Middle frontal gyrus (tissue), 1 donor: Measurements from ENCODE around the gene ALAS2.
"Not testable (repeated sequence)": the region's sequence is repeated elsewhere in the genome, so short reads cannot be mapped to it uniquely, and the experiment has no call there.

ENCODE experiments used
- DNase-seq: peaks from one replicate; pipeline ENCODE4 v3.0.0-alpha.2; 2015; ENCODE audit warnings: low spot score; ENCODE audit errors: extremely low spot score

Gene ALAS2

GRCh38 chrX:55006827-55007621, 23.8 kb downstream of the ALAS2 start:
- no peak for DNase-seq

GRCh38 chrX:55005256-55005655, 25.5 kb downstream of the ALAS2 start:
- no peak for DNase-seq

- no peak for DNase-seq
Observed at GRCh38 chrX:55004231-55004630, 26.5 kb downstream of the ALAS2 start.

GRCh38 chrX:54999717-55000598, 30.8 kb downstream of the ALAS2 start, which contains the start of gene APEX2:
Gene APEX2, plus strand, starts transcription at chrX:55000363. Its CDS starts 60 bp downstream, at chrX:55000423.
- peak; percentile 83 for DNase-seq

GRCh38 chrX:54995621-54996020, 35.2 kb downstream of the ALAS2 start:
- no peak for DNase-seq

- no peak for DNase-seq
Observed at GRCh38 chrX:54994668-54995351, 36.0 kb downstream of the ALAS2 start.

GRCh38 chrX:54994099-54994498, 36.7 kb downstream of the ALAS2 start, which contains the start of gene PFKFB1:
Gene PFKFB1, minus strand, starts transcription at chrX:54994188. Its CDS starts 181 bp downstream, at chrX:54994007.
- DNase-seq: no peak

- no peak for DNase-seq
Observed at GRCh38 chrX:54992911-54993622, 37.7 kb downstream of the ALAS2 start.

- no peak for DNase-seq
Observed at GRCh38 chrX:54991706-54992105, 39.1 kb downstream of the ALAS2 start.

GRCh38 chrX:54983306-54983705, 47.5 kb downstream of the ALAS2 start:
- not testable (repeated sequence) for DNase-seq

GRCh38 chrX:54980334-54980733, 50.4 kb downstream of the ALAS2 start:
- no peak for DNase-seq

GRCh38 chrX:54979432-54979831, 51.3 kb downstream of the ALAS2 start:
- DNase-seq: no peak

GRCh38 chrX:54978448-54978847, 52.3 kb downstream of the ALAS2 start:
- DNase-seq: no peak

GRCh38 chrX:54977387-54977786, 53.4 kb downstream of the ALAS2 start:
- no peak for DNase-seq

GRCh38 chrX:54964766-54965497, 65.8 kb downstream of the ALAS2 start:
- DNase-seq: no peak

GRCh38 chrX:54961750-54962149, 69.0 kb downstream of the ALAS2 start:
- no peak for DNase-seq
